ENCODE results near the gene PRKG1.

The PRKG1 gene

DNA sequence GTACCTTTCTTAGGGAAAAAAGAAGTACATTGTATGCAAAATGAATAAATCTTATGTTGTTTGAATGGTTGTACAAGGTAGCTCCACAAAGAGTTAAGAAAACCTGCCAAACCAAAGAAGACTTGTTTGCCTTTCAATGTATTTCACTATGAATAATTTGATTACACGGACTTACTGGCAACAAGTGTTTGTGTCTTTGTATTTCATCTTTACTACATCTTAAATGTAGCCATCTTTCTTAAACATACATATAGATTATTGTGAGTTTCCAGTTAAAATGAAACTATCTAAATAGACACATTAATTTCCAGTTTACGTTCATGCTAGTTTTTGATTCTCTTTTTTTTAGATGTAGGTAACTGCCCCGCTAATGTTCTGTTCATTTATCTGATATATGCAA lies 2.8 kb downstream of the PRKG1 start:
- DNase-seq, result no peak

DNA sequence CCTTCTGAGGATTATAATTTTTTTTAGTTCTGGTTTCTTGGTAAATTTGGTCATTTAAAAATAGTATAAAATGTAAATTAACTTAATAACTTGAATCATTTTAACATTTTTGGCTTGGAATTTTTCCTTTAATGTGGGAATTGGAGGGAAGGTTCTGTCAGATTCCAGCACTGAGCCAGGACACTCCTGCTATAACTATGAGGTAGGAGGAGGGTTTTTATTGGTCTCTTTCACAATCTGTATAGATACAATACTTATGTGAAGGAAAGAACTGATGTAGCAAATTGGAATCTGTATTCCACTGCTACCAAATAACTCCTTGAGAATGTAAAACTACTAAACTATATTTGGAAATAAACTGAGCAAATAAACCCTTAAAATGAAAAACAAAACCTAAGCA lies 3.2 kb downstream of the PRKG1 start:
- DNase-seq, result no peak

- no peak for DNase-seq
Measured at GRCh38 chr10:51079331-51079730, 5.0 kb downstream of the PRKG1 start.

GRCh38 chr10:51079766-51080165 lies 5.5 kb downstream of the PRKG1 start:
- DNase-seq, result no peak

- DNase-seq, result no peak
Measured at GRCh38 chr10:51080311-51081006, 6.2 kb downstream of the PRKG1 start.

DNA sequence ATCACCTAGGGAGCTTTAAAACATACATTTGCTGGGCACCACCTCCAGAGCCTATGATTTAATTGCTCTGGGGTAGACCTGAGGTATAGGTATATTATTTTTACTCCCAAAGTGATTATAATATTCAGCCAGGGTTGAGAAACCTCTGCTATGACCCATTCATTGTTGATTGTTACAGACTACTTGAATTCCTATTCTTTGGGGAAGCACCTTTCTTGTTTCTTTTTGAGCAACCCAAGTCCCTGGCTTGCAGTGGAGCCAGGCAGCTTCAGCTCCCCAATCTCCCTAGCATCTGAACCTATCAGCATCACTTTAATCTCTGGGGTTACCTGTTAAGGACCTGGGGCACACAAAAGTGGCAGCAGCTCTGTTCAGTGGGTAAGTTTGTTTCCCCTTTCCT lies 8.6 kb downstream of the PRKG1 start:
- no peak for DNase-seq

DNA sequence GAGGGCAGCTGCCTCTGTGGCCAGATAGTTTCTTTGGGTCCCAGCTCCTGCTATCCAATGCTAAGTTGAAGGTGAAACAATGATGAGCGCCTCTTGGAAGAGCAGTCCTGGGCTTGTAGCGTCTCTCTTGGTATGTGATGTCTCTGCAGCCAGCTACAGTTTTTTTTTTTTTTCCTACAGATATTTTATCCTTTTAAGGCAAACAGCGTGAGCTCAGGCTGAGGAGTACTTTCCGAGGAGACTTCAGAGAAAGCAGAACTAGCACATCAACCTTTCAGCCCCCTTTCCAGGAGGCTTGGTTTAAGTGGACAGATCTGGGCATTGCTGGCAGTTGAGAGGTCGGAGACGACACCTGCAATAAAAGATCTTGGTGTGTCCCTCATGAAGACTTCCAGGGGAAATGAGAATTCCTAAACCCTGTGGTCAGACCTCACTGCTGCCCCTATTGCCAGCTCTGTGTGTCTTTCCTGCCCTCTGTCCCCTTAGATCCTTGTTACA lies 9.1 kb downstream of the PRKG1 start:
- no peak for DNase-seq

- no peak for DNase-seq
Measured at GRCh38 chr10:51085204-51085603, 10.9 kb downstream of the PRKG1 start.

- no peak for DNase-seq
Measured at GRCh38 chr10:51086710-51087109, 12.4 kb downstream of the PRKG1 start.

DNA sequence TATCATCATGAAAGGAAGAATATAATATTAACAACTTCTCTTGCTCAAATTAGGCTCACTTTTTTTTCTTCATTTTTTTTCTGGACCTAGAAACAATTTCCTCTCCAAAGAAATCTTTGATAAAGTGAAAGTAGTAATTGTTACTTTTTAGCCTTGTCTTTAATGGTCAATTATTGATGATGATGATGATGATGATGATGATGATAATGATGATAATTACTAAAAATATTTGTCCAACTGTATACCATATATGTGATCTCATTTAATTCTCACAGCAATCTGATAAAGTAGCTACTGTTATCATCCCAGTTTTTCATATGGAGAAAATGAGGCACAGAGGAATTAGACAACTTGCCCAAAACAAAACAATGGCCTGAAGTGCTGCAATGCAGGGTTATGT lies 12.8 kb downstream of the PRKG1 start:
- DNase-seq, result no peak

DNA sequence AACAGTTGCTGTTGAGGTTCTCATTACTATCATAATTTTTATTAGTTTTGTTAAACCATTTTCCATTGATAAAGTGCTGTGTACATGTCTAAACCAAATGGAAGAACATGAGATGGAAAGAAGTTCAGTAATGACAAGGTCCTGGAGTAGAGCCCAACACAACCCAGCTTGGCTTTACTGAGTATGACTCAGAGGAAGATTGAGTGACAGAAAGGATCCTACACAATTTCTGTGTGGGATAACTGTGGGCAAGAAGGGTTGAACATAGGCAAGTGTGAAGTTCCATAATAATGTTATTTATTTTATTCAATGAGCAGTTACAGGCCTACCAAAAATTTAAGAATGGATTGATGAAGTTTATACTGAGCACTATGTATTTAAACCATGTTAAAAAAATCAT lies 15.9 kb downstream of the PRKG1 start:
- no peak for DNase-seq

DNA sequence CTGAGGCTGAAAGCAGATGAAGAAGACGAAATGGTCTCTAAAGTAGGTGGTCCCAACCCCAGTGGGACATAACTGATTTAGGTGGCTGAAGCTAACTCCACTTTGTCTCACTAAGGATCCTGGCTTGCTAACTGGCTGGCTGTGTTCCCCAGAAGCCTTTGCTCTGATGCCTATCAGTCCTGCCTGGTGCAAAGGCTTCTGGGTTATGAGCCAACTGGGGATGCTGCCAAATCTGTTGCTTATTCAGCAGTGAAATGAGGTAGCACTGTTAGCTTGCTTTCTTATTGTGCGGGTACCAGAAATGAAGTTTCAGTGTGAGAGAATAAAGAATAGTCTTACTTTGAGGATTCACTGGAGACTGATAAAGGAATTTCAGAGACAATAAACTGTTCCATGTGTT lies 18.1 kb downstream of the PRKG1 start:
- DNase-seq, result no peak

GRCh38 chr10:51095444-51095843 lies 21.2 kb downstream of the PRKG1 start:
- DNase-seq, result no peak

- DNase-seq, result no peak
Measured at GRCh38 chr10:51097546-51097945, 23.3 kb downstream of the PRKG1 start.

- no peak for DNase-seq
Measured at GRCh38 chr10:51100221-51100620, 25.9 kb downstream of the PRKG1 start.

- no peak for DNase-seq
Measured at GRCh38 chr10:51103554-51104217, 29.4 kb downstream of the PRKG1 start.

GRCh38 chr10:51106311-51106945 lies 32.1 kb downstream of the PRKG1 start:
- DNase-seq, result no peak

- no peak for DNase-seq
Measured at GRCh38 chr10:51108406-51108805, 34.1 kb downstream of the PRKG1 start.

DNA sequence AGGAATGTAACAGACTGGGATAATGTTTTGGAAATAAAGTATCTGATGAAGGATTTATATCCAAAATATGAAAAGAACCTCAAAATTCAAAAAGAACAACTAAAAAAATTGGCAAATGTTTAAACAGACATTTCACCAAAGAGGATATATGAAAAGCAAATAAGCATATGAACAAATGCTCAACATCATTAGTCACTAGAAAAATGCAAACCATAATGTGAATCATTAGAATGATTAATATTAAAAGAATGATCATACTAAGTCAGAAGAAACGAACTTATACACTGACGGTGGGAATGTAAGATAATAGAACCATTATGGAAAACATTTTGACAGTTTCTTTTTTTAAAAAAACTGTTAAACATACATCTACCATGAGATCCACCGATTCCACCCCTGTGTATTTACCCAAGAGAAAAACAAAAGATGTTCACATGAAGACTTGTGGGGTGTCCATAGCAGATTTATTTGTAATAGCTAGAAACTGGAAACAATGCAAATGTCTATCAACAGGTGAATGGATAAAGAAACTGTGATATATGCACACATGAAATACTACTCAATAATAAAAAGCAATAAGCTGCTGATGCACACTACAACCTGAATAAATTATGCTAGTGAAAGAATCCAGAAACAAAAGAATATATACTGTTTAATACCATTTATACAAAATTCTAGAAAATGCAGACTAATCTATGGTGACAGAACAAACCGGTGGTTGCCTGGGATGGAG lies 35.7 kb downstream of the PRKG1 start:
- DNase-seq, result no peak

DNA sequence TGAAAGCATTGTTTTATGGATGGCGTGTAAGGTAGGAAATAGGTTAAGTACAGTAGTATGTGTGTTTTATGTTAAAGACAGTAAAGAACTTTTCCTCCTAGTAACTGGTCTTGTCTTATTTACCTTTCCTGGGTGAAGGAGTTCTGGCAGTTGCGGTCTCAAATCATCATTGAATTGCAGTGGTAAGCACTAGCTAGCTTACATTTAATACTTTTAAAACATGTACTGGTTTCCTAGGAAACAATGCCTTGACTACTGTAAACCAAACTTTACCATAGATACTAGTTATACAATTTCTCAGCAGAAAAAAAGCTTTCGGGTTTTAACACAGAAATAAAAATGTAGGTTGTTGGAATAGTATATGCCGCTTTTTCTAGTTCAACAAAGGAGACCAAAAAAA lies 37.7 kb downstream of the PRKG1 start:
- DNase-seq, result no peak

DNA sequence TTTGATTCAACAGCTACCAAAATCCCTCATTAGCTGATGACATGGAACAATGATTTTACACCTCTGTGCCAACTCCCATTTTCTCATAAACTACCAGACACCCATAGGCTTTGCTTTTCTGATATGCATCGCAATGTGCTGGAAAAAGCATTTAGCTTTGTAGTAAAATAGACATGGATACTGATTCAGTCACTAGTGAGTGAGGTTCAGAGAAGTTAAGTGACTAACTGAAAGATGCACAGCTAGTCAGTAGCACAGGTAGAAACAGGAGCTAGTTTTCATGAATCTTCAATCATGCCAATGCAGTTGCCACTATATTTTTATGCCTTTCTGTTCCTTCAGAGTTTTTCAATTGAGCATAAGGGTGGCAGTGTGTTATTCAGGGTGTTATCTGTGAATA lies 38.7 kb downstream of the PRKG1 start:
- DNase-seq, result no peak

DNA sequence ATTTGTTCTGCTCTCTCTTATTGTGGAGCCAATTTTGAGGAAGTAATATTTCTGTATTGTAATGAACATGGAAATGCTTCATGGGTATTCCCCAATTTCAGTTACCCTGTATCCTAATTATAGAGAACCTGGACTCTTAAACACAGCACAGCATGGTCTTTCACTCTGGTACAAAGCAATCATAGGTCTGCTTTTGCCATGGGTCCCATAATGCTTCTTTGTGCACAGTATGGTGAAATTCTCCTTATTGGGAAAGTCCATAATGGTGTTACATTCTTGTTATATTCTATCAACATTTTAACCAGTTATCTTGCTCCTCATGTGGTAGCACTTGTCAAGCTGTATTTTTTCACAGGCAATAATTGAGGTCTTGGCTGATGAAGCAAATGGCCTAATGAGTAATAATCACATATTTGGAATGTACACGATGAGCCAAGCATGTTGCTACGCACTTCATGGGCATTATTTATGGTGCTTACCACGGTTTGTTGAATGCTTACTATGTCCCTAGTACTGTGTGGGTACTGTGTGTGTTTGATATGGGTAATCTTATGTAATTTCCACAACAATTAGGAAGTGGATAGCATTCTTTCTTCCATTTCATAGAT lies 42.9 kb downstream of the PRKG1 start:
- no peak for DNase-seq

- DNase-seq, result no peak
Measured at GRCh38 chr10:51117794-51118193, 43.5 kb downstream of the PRKG1 start.
